Neural progenitor cell (in vitro differentiated cells): ENCODE results near the gene GGTA1. TPM values are rescaled to one million over a fixed set of nuclear protein-coding genes. Genes with fewer than 3 reads are reported as not detected.

Source experiments
- DNase-seq: peaks from one replicate; pipeline ENCODE4 v3.0.0-alpha.2; 2016; ENCODE audit warnings: low spot score
- H2AFZ ChIP-seq: fragments of 200-600 bp; sonication (generic); replicated peaks from 2 replicates; pipeline ENCODE4 v1.6.1; 2016; ENCODE audit warnings: antibody characterized with exemption
- H3F3A ChIP-seq: fragments of 200-600 bp; sonication (generic); 2 replicates; pipeline ENCODE4 v1.6.1; 2016; ENCODE audit warnings: antibody characterized with exemption, low read depth
- H3K27ac ChIP-seq: fragments of 200-600 bp; sonication (generic); 2 replicates; pipeline ENCODE4 v1.5.1; 2016; ENCODE audit warnings: mild to moderate bottlenecking
- H3K27me3 ChIP-seq: fragments of 200-600 bp; sonication (generic); 2 replicates; pipeline ENCODE4 v1.6.1; 2016; ENCODE audit warnings: mild to moderate bottlenecking, moderate library complexity
- H3K36me3 ChIP-seq: fragments of 200-600 bp; sonication (generic); 2 replicates; pipeline ENCODE4 v1.5.1; 2016
- H3K4me1 ChIP-seq: fragments of 200-600 bp; sonication (generic); 2 replicates; pipeline ENCODE4 v1.6.1; 2016; ENCODE audit warnings: mixed run types
- H3K4me2 ChIP-seq: fragments of 200-600 bp; sonication (generic); 2 replicates; pipeline ENCODE4 v1.6.1; 2016
- H3K4me3 ChIP-seq: fragments of 200-600 bp; sonication (generic); 2 replicates; pipeline ENCODE4 v1.5.1; 2016
- H3K79me2 ChIP-seq: fragments of 200-600 bp; sonication (generic); 2 replicates; pipeline ENCODE4 v1.6.1; 2016; ENCODE audit warnings: low read depth
- H3K9ac ChIP-seq: fragments of 200-600 bp; sonication (generic); 2 replicates; pipeline ENCODE4 v1.6.1; 2016
- H3K9me3 ChIP-seq: fragments of 200-600 bp; sonication (generic); 2 replicates; pipeline ENCODE4 v1.5.1; 2016; ENCODE audit warnings: low read depth
- H4K20me1 ChIP-seq: fragments of 200-600 bp; sonication (generic); 2 replicates; pipeline ENCODE4 v1.6.1; 2016; ENCODE audit warnings: low read depth
- H3K27ac Mint-ChIP-seq: 3 replicates; pipeline ENCODE4 v1.8.0; 2021; ENCODE audit warnings: mixed read lengths
- H3K27me3 Mint-ChIP-seq: 2 replicates; pipeline ENCODE4 v1.8.0; 2022; ENCODE audit warnings: low read depth, mild to moderate bottlenecking, inconsistent platforms, moderate library complexity, mixed read lengths; ENCODE audit not compliant: insufficient read depth
- H3K36me3 Mint-ChIP-seq: 3 replicates; pipeline ENCODE4 v1.8.0; 2021; ENCODE audit warnings: mixed read lengths
- H3K4me1 Mint-ChIP-seq: 3 replicates; pipeline ENCODE4 v1.8.0; 2021; ENCODE audit warnings: mixed read lengths
- H3K4me3 Mint-ChIP-seq: 3 replicates; pipeline ENCODE4 v1.8.0; 2021; ENCODE audit warnings: mild to moderate bottlenecking, moderate library complexity, mixed read lengths
- H3K9me3 Mint-ChIP-seq: 3 replicates; pipeline ENCODE4 v1.8.0; 2020; ENCODE audit warnings: mixed read lengths
- EZH2 ChIP-seq: fragments of 200-600 bp; sonication (generic); IDR thresholded peaks from 2 replicates; pipeline ENCODE4 v1.6.1; 2017; ENCODE audit warnings: antibody characterized with exemption, mild to moderate bottlenecking, moderate library complexity
- EZH2phosphoT487 ChIP-seq: fragments of 200-600 bp; sonication (generic); IDR thresholded peaks from 2 replicates; pipeline ENCODE4 v1.6.1; 2017; ENCODE audit warnings: antibody characterized with exemption
- total RNA-seq: library from RNA; depleted of rRNA; stranded (reverse); fragments of >200 nt; gene quantifications from 2 replicates; pipeline ENCODE4 v1.2.3, GENCODE V29; 2015; ENCODE audit warnings: low replicate concordance
- TF ChIP-seq, protein P1 (sequence below): fragments of 200-600 bp; sonication (generic); IDR thresholded peaks from 2 replicates; pipeline ENCODE4 v1.5.1; 2017; ENCODE audit warnings: antibody characterized with exemption, mild to moderate bottlenecking

The GGTA1 gene
- total RNA-seq, 1 donor from 2014 or later: not detected

DNA sequence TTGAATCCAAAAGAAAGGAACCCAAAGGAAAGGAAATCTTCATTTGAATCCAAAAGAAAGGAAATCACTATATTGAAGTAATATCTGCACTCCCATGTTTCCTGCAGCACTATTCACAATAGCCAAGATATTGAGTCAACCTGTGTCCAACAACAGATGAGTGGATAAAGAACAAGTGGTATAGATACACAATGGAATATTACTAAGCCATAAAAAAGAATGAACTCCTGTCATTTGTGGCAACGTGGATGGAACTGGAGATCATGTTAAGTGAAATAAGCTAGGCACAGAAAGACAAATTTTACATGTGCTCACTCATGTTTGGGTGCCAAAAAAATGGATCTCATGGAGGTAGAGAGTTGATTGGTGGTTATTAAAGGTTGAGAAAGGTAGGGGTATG lies 71.7 kb downstream of the GGTA1 start:
- H2AFZ ChIP-seq: no peak overlapping the region
- no peaks in the 10 kb centered on the region for H3K27me3 ChIP-seq
- TF ChIP-seq EZH2phosphoT487: no peak
- TF ChIP-seq EZH2: no peak
- TF ChIP-seq, protein P1, sequence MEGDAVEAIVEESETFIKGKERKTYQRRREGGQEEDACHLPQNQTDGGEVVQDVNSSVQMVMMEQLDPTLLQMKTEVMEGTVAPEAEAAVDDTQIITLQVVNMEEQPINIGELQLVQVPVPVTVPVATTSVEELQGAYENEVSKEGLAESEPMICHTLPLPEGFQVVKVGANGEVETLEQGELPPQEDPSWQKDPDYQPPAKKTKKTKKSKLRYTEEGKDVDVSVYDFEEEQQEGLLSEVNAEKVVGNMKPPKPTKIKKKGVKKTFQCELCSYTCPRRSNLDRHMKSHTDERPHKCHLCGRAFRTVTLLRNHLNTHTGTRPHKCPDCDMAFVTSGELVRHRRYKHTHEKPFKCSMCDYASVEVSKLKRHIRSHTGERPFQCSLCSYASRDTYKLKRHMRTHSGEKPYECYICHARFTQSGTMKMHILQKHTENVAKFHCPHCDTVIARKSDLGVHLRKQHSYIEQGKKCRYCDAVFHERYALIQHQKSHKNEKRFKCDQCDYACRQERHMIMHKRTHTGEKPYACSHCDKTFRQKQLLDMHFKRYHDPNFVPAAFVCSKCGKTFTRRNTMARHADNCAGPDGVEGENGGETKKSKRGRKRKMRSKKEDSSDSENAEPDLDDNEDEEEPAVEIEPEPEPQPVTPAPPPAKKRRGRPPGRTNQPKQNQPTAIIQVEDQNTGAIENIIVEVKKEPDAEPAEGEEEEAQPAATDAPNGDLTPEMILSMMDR: no peak
- H3K27ac ChIP-seq: no peak overlapping the region
- no peaks in the 10 kb centered on the region for H3K4me1 ChIP-seq
- no peak for DNase-seq
- H3K79me2 ChIP-seq: no peaks in the 10 kb centered on the region
- H3K4me1 Mint-ChIP-seq: no peaks in the 10 kb centered on the region
- H3K9me3 Mint-ChIP-seq: peaks cover 8% of the 10 kb centered on the region
- no peaks in the 10 kb centered on the region for H3K36me3 ChIP-seq
- no peak overlapping the region for H3K4me3 ChIP-seq
- H3K27ac Mint-ChIP-seq: no peak overlapping the region
- H3K4me2 ChIP-seq: no peak overlapping the region
- no peak overlapping the region for H3K4me3 Mint-ChIP-seq
- H3K9ac ChIP-seq: no peak overlapping the region
- no peaks in the 10 kb centered on the region for H3K27me3 Mint-ChIP-seq
- no peaks in the 10 kb centered on the region for H3F3A ChIP-seq
- no peaks in the 10 kb centered on the region for H3K9me3 ChIP-seq
- no peaks in the 10 kb centered on the region for H3K36me3 Mint-ChIP-seq
- H4K20me1 ChIP-seq: no peaks in the 10 kb centered on the region

DNA sequence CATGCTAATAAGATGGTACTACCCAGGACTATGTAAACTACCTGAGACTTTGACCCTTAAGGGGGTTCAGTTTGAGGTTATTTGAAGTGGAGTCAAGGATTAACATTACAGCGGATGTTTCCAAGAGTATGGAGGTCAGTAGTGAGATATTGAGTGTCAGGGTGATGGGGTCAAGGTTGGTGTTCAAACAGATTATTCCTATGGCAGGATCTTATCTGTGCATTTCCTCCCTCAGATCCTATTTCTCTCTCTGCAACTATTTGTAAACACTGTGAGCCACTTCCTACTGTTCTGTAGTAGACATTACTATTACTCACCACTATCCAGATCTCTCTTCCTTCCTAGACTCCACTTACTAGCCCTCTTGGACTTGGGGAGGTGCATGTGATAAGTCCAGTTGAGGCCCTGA lies 75.6 kb downstream of the GGTA1 start:
- no peaks in the 10 kb centered on the region for H3K79me2 ChIP-seq
- no peak for DNase-seq
- H3K9me3 Mint-ChIP-seq: peaks cover 8% of the 10 kb centered on the region
- H3K27me3 ChIP-seq: no peaks in the 10 kb centered on the region
- H3K4me1 ChIP-seq: no peaks in the 10 kb centered on the region
- TF ChIP-seq EZH2phosphoT487 (no peak), EZH2 (no peak)
- TF ChIP-seq, protein P1: no peak
- no peaks in the 10 kb centered on the region for H4K20me1 ChIP-seq
- no peak overlapping the region for H3K4me2 ChIP-seq
- no peak overlapping the region for H3K9ac ChIP-seq
- no peaks in the 10 kb centered on the region for H3K36me3 ChIP-seq
- H3K9me3 ChIP-seq: no peaks in the 10 kb centered on the region
- no peak overlapping the region for H3K4me3 ChIP-seq
- H3K4me3 Mint-ChIP-seq: no peak overlapping the region
- H3K4me1 Mint-ChIP-seq: no peaks in the 10 kb centered on the region
- H3K27ac ChIP-seq: no peak overlapping the region
- H3K27me3 Mint-ChIP-seq: peaks cover 3% of the 10 kb centered on the region
- no peak overlapping the region for H3K27ac Mint-ChIP-seq
- H2AFZ ChIP-seq: no peak overlapping the region
- H3F3A ChIP-seq: no peaks in the 10 kb centered on the region
- no peaks in the 10 kb centered on the region for H3K36me3 Mint-ChIP-seq

GRCh38 chr9:121411993-121412392 lies 87.7 kb downstream of the GGTA1 start:
- H2AFZ ChIP-seq: no peak overlapping the region
- H3K9ac ChIP-seq: no peak overlapping the region
- no peaks in the 10 kb centered on the region for H3K27me3 ChIP-seq
- H3K4me1 Mint-ChIP-seq: no peaks in the 10 kb centered on the region
- H3K79me2 ChIP-seq: no peaks in the 10 kb centered on the region
- H3K36me3 ChIP-seq: no peaks in the 10 kb centered on the region
- H4K20me1 ChIP-seq: no peaks in the 10 kb centered on the region
- H3K4me3 Mint-ChIP-seq: no peak overlapping the region
- no peak overlapping the region for H3K4me3 ChIP-seq
- H3K9me3 Mint-ChIP-seq: no peaks in the 10 kb centered on the region
- no peak overlapping the region for H3K4me2 ChIP-seq
- no peak for TF ChIP-seq EZH2phosphoT487
- no peak for TF ChIP-seq EZH2
- TF ChIP-seq, protein P1: no peak
- H3K27me3 Mint-ChIP-seq: peaks cover 9% of the 10 kb centered on the region
- no peaks in the 10 kb centered on the region for H3K36me3 Mint-ChIP-seq
- H3K27ac ChIP-seq: no peak overlapping the region
- peak overlapping the region; percentile 7 for H3K27ac Mint-ChIP-seq
- DNase-seq: no peak
- peaks cover 6% of the 10 kb centered on the region for H3K4me1 ChIP-seq
- H3K9me3 ChIP-seq: no peaks in the 10 kb centered on the region
- peaks cover 4% of the 10 kb centered on the region for H3F3A ChIP-seq
